ENCODE measurements around the gene SORL1. TPM values are rescaled to one million over a fixed set of nuclear protein-coding genes. Genes with fewer than 3 reads are reported as not detected.
A peak's percentile ranks its signal among the peaks of the same experiment; 100 is the strongest.

Gene SORL1
- total and polyA plus RNA-seq, 2 of the 8 experiments (the other 6 are each of a cell fraction or from before 2014, with no cell fraction given): 38.1 to 65.5 TPM

- H3K4me1 ChIP-seq (replicated peaks in 1 of 4; ENCODE audit: control insufficient read depth in 3 of 4, insufficient read depth in 4 of 4, low read length in 3 of 4): peaks cover 18 to 32% (median 26%) of the 10 kb centered on the region in 4 experiments
- 60% methylated on average over 2 of the region's 2 CpGs; no CpG with 5 or more reads in 1 of the 2 experiments for WGBS, 2 experiments (ENCODE audit: extremely low coverage in 1 of 2, insufficient coverage in 1 of 2, insufficient read length in 1 of 2, insufficient replicate concordance in 2 of 2, low coverage in 1 of 2, low lambda C conversion rate in 2 of 2, missing lambda C conversion rate in 1 of 2)
- no peak overlapping the region for H2AK5ac ChIP-seq (ENCODE audit: low read depth, low read length)
- H3K14ac ChIP-seq (ENCODE audit: insufficient read length): no peak overlapping the region
- H3K27ac ChIP-seq (ENCODE audit: low read depth, low read length): no peak overlapping the region
- no peak overlapping the region for H4K91ac ChIP-seq (replicated peaks; ENCODE audit: insufficient read length, low read length)
- H3K23me2 ChIP-seq (ENCODE audit: low read depth, low read length): no peaks in the 10 kb centered on the region
- no peak overlapping the region for H3K4ac ChIP-seq (replicated peaks; ENCODE audit: insufficient read length, low read depth, low read length)
- H3K4me2 ChIP-seq (ENCODE audit: insufficient read depth in 1 of 2, low read depth in 2 of 2, low read length in 2 of 2): no peak overlapping the region; a peak in 1 of 4 replicates
- H3K36me3 ChIP-seq (ENCODE audit: control insufficient read depth in 2 of 4, insufficient read depth in 4 of 4, low read length in 3 of 4): peaks cover 4 to 8% (median 8%) of the 10 kb centered on the region in 4 experiments; a peak in 6 of 8 replicates
- no peak overlapping the region for H4K5ac ChIP-seq (ENCODE audit: insufficient read length, low read depth, low read length)
- H2BK12ac ChIP-seq (ENCODE audit: low read depth, low read length): no peak overlapping the region; the same call in 1 of the 2 replicates
- DNase-seq (ENCODE audit: low read depth in 1 of 2, low spot score in 2 of 2) (no peak), FAIRE-seq (no peak)
- H3K56ac ChIP-seq (replicated peaks; ENCODE audit: insufficient read length, low read depth, low read length): no peak overlapping the region
- H2BK5ac ChIP-seq (ENCODE audit: low read depth, low read length): peak overlapping the region; percentile 21; the same call in 1 of the 2 replicates
- H2AFZ ChIP-seq (ENCODE audit: low read length): no peak overlapping the region
- no peak overlapping the region for H4K8ac ChIP-seq (ENCODE audit: extremely low read depth, insufficient read depth, low read length)
- peaks cover 0 to 2% of the 10 kb centered on the region in 2 experiments for H4K20me1 ChIP-seq (replicated peaks in 1 of 2; ENCODE audit: control insufficient read depth in 1 of 2, insufficient read depth in 2 of 2, low read length in 2 of 2)
- H3K18ac ChIP-seq (ENCODE audit: extremely low read depth, low read length): no peak overlapping the region
- no peaks in the 10 kb centered on the region for H3K27me3 ChIP-seq (replicated peaks in 1 of 4; ENCODE audit: control insufficient read depth in 3 of 4, extremely low read depth in 1 of 4, insufficient read depth in 3 of 4, low read length in 3 of 4)
- no peak overlapping the region for H2BK20ac ChIP-seq (ENCODE audit: low read length)
- no peak overlapping the region for H3K4me3 ChIP-seq (ENCODE audit: extremely low read depth in 1 of 4, insufficient read depth in 2 of 4, low read depth in 3 of 4, low read length in 4 of 4)
- H2BK120ac ChIP-seq (replicated peaks; ENCODE audit: low read depth, low read length): no peak overlapping the region
- H3K79me1 ChIP-seq (ENCODE audit: low read depth, low read length): peaks cover 9% of the 10 kb centered on the region
- H2BK15ac ChIP-seq (ENCODE audit: low read length): no peak overlapping the region
- peaks cover 3 to 79% of the 10 kb centered on the region in 2 experiments; a peak in 3 of 4 replicates for H3K79me2 ChIP-seq (ENCODE audit: control insufficient read depth in 1 of 2, insufficient read depth in 2 of 2, low read length in 2 of 2)
- CTCF ChIA-PET (ENCODE audit: partially characterized antibody): interaction anchor here (0.9 to 2.4 kb wide), 10 partner anchors 9 to 233 kb away, joined by 3 to 11 read pairs (median 4); partner anchors contain the start of genes SORL1 and SORL1-AS1
- no peak overlapping the region for H3K9ac ChIP-seq (replicated peaks in 1 of 4; ENCODE audit: extremely low read depth in 1 of 4, low read depth in 3 of 4, low read length in 3 of 4)
- POLR2A ChIA-PET (ENCODE audit: partially characterized antibody): interaction anchor here (0.8 to 4.0 kb wide), 4 partner anchors 12 to 16 kb away, joined by 3 to 16 read pairs (median 6); partner anchors contain the start of genes SORL1 and SORL1-AS1
- H3K9me3 ChIP-seq (ENCODE audit: insufficient read depth in 2 of 2, low read depth in 1 of 2, low read length in 1 of 2): no peaks in the 10 kb centered on the region
- H3K23ac ChIP-seq (ENCODE audit: insufficient read length): no peak overlapping the region
- no peak for TF ChIP-seq TAF7 (optimal IDR thresholded peaks at IDR 0.05; ENCODE audit: borderline replicate concordance, low read depth, low read length)
- TF ChIP-seq SIX5 (IDR thresholded peaks at IDR 0.05; ENCODE audit: low read depth, low read length): no peak
- no peak for TF ChIP-seq CTBP2 (IDR thresholded peaks at IDR 0.05; ENCODE audit: borderline replicate concordance, insufficient read depth, insufficient read length, low read length)
- no peak for TF ChIP-seq ASH2L (IDR thresholded peaks at IDR 0.05; ENCODE audit: low read length)
- TF ChIP-seq YY1 (IDR thresholded peaks at IDR 0.05; ENCODE audit: low read depth, low read length): no peak
- TF ChIP-seq CREB1 (IDR thresholded peaks at IDR 0.05): no peak
- TF ChIP-seq POU5F1 (IDR thresholded peaks at IDR 0.05; ENCODE audit: low read depth, low read length): no peak
- TF ChIP-seq SIN3A (conservative IDR thresholded peaks at IDR 0.05 in 1 of 2, IDR thresholded peaks at IDR 0.05 in 1 of 2; ENCODE audit: low read depth in 1 of 2, low read length in 2 of 2): no peak
These were observed 15.4 kb downstream of the SORL1 start for GRCh38 chr11:121467471-121467870.

All from H1 (cell line).